ENCODE measurements around the gene ADAP1.

Gene ADAP1

GRCh38 chr7:953547-954327 is 743 bp downstream of the ADAP1 start:
- no peaks in the 10 kb centered on the region for H3K36me3 ChIP-seq (ENCODE audit: control insufficient read depth, insufficient read depth, low read length)
- no peaks in the 10 kb centered on the region for H3K9me3 ChIP-seq (ENCODE audit: control insufficient read depth, insufficient read depth, low read length)
- peak overlapping the region; percentile 26; the same call in 1 of the 2 replicates for H3K4me3 ChIP-seq (ENCODE audit: low read length)
- WGBS (ENCODE audit: insufficient coverage, insufficient read length): no CpG with 5 or more reads among the region's 78 CpGs
- no peak overlapping the region for H3K27ac ChIP-seq (ENCODE audit: low read length)
- peaks cover 2% of the 10 kb centered on the region; the same call in 1 of the 2 replicates for H3K27me3 ChIP-seq (ENCODE audit: control insufficient read depth, insufficient read depth, low read length)
- no peak for DNase-seq (ENCODE audit: low read depth, low spot score)
- peaks cover 10% of the 10 kb centered on the region for H3K4me1 ChIP-seq (ENCODE audit: control insufficient read depth, insufficient read depth, low read length)

GRCh38 chr7:952548-953441 is 1.7 kb downstream of the ADAP1 start:
- Histone ChIP-seq H3K9me3 (ENCODE audit: control insufficient read depth, insufficient read depth, low read length) (no peaks in the 10 kb centered on the region), H3K36me3 (ENCODE audit: control insufficient read depth, insufficient read depth, low read length) (no peaks in the 10 kb centered on the region), H3K4me3 (ENCODE audit: low read length) (no peak overlapping the region), H3K27ac (ENCODE audit: low read length) (no peak overlapping the region), H3K4me1 (ENCODE audit: control insufficient read depth, insufficient read depth, low read length) (peaks cover 10% of the 10 kb centered on the region), H3K27me3 (ENCODE audit: control insufficient read depth, insufficient read depth, low read length) (peaks cover 2% of the 10 kb centered on the region; the same call in 1 of the 2 replicates)
- no CpG with 5 or more reads among the region's 20 CpGs for WGBS (ENCODE audit: insufficient coverage, insufficient read length)
- DNase-seq (ENCODE audit: low read depth, low spot score): no peak

- Histone ChIP-seq H3K9me3 (ENCODE audit: control insufficient read depth, insufficient read depth, low read length) (no peaks in the 10 kb centered on the region), H3K4me1 (ENCODE audit: control insufficient read depth, insufficient read depth, low read length) (peaks cover 7% of the 10 kb centered on the region), H3K36me3 (ENCODE audit: control insufficient read depth, insufficient read depth, low read length) (no peaks in the 10 kb centered on the region), H3K27me3 (ENCODE audit: control insufficient read depth, insufficient read depth, low read length) (peaks cover 2% of the 10 kb centered on the region; the same call in 1 of the 2 replicates), H3K27ac (ENCODE audit: low read length) (no peak overlapping the region), H3K4me3 (ENCODE audit: low read length) (no peak overlapping the region)
- no CpG with 5 or more reads among the region's 21 CpGs for WGBS (ENCODE audit: insufficient coverage, insufficient read length)
- DNase-seq (ENCODE audit: low read depth, low spot score): no peak
Observed at GRCh38 chr7:951881-952547, 2.5 kb downstream of the ADAP1 start.

GRCh38 chr7:949021-949934 is 5.2 kb downstream of the ADAP1 start:
- DNase-seq (ENCODE audit: low read depth, low spot score): no peak
- Histone ChIP-seq H3K4me3 (ENCODE audit: low read length) (no peak overlapping the region), H3K36me3 (ENCODE audit: control insufficient read depth, insufficient read depth, low read length) (no peaks in the 10 kb centered on the region), H3K4me1 (ENCODE audit: control insufficient read depth, insufficient read depth, low read length) (peaks cover 13% of the 10 kb centered on the region), H3K9me3 (ENCODE audit: control insufficient read depth, insufficient read depth, low read length) (no peaks in the 10 kb centered on the region), H3K27ac (ENCODE audit: low read length) (no peak overlapping the region), H3K27me3 (ENCODE audit: control insufficient read depth, insufficient read depth, low read length) (no peaks in the 10 kb centered on the region; the same call in 1 of the 2 replicates)
- no CpG with 5 or more reads among the region's 28 CpGs for WGBS (ENCODE audit: insufficient coverage, insufficient read length)

- DNase-seq (ENCODE audit: low read depth, low spot score): no peak
- H3K36me3 ChIP-seq (ENCODE audit: control insufficient read depth, insufficient read depth, low read length): no peaks in the 10 kb centered on the region
- no peak overlapping the region for H3K27ac ChIP-seq (ENCODE audit: low read length)
- no peaks in the 10 kb centered on the region for H3K9me3 ChIP-seq (ENCODE audit: control insufficient read depth, insufficient read depth, low read length)
- H3K27me3 ChIP-seq (ENCODE audit: control insufficient read depth, insufficient read depth, low read length): no peaks in the 10 kb centered on the region
- H3K4me3 ChIP-seq (ENCODE audit: low read length): no peak overlapping the region
- WGBS (ENCODE audit: insufficient coverage, insufficient read length): no CpG with 5 or more reads among the region's 37 CpGs
- H3K4me1 ChIP-seq (ENCODE audit: control insufficient read depth, insufficient read depth, low read length): peaks cover 13% of the 10 kb centered on the region
Observed at GRCh38 chr7:947391-948210, 6.9 kb downstream of the ADAP1 start.

GRCh38 chr7:946256-946996 is 8.1 kb downstream of the ADAP1 start:
- no peaks in the 10 kb centered on the region for H3K9me3 ChIP-seq (ENCODE audit: control insufficient read depth, insufficient read depth, low read length)

GRCh38 chr7:945556-946255 is 8.8 kb downstream of the ADAP1 start:
- H3K9me3 ChIP-seq (ENCODE audit: control insufficient read depth, insufficient read depth, low read length): no peaks in the 10 kb centered on the region
- no peak overlapping the region for H3K27ac ChIP-seq (ENCODE audit: low read length)
- no CpG with 5 or more reads among the region's 30 CpGs for WGBS (ENCODE audit: insufficient coverage, insufficient read length)
- H3K27me3 ChIP-seq (ENCODE audit: control insufficient read depth, insufficient read depth, low read length): no peaks in the 10 kb centered on the region
- no peak overlapping the region for H3K4me3 ChIP-seq (ENCODE audit: low read length)
- peak; percentile 78 for DNase-seq (ENCODE audit: low read depth, low spot score)
- peaks cover 13% of the 10 kb centered on the region for H3K4me1 ChIP-seq (ENCODE audit: control insufficient read depth, insufficient read depth, low read length)
- H3K36me3 ChIP-seq (ENCODE audit: control insufficient read depth, insufficient read depth, low read length): no peaks in the 10 kb centered on the region

More at GRCh38 chr7:946256-946996, 8.1 kb downstream of the ADAP1 start:
- DNase-seq (ENCODE audit: low read depth, low spot score): no peak
- H3K4me1 ChIP-seq (ENCODE audit: control insufficient read depth, insufficient read depth, low read length): peaks cover 13% of the 10 kb centered on the region
- H3K27ac ChIP-seq (ENCODE audit: low read length): no peak overlapping the region
- no peak overlapping the region for H3K4me3 ChIP-seq (ENCODE audit: low read length)
- no peaks in the 10 kb centered on the region for H3K27me3 ChIP-seq (ENCODE audit: control insufficient read depth, insufficient read depth, low read length)
- no peaks in the 10 kb centered on the region for H3K36me3 ChIP-seq (ENCODE audit: control insufficient read depth, insufficient read depth, low read length)
- no CpG with 5 or more reads among the region's 29 CpGs for WGBS (ENCODE audit: insufficient coverage, insufficient read length)

GRCh38 chr7:945147-945555 is 9.3 kb downstream of the ADAP1 start:
- no peaks in the 10 kb centered on the region for H3K27me3 ChIP-seq (ENCODE audit: control insufficient read depth, insufficient read depth, low read length)
- peaks cover 13% of the 10 kb centered on the region for H3K4me1 ChIP-seq (ENCODE audit: control insufficient read depth, insufficient read depth, low read length)
- no peak for DNase-seq (ENCODE audit: low read depth, low spot score)
- no CpG with 5 or more reads among the region's 13 CpGs for WGBS (ENCODE audit: insufficient coverage, insufficient read length)
- no peak overlapping the region for H3K27ac ChIP-seq (ENCODE audit: low read length)
- H3K36me3 ChIP-seq (ENCODE audit: control insufficient read depth, insufficient read depth, low read length): no peaks in the 10 kb centered on the region
- no peaks in the 10 kb centered on the region for H3K9me3 ChIP-seq (ENCODE audit: control insufficient read depth, insufficient read depth, low read length)
- H3K4me3 ChIP-seq (ENCODE audit: low read length): no peak overlapping the region

Measured in iPS DF 6.9 (cell line).